ENCODE results near the gene DNMT3A. TPM values are rescaled to one million over a fixed set of nuclear protein-coding genes. Genes with fewer than 3 reads are reported as not detected.

DNMT3A gene
- total and polyA plus RNA-seq, 2 of the 8 experiments (the other 6 are each of a cell fraction or from before 2014, with no cell fraction given), result 33.6 to 178 TPM

DNA sequence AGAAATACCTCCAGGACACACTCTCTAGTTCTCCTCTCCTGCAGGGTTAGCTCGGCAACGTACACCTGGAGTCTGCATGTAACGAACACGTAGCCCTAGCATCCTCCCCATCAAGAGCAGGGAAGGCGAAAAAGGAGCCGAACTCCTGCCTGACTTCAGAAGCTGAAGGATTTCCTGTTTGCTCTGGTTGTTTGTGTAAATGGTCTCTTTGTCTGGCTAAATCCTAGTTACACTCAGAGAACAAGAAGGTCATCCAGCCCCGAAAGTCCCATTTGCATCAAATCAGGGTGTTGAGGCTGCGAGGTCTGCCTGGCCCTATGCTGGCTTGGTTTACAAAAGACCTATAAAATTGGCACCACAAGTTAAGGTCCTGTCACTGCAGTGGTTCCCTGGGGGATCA, 107.0 kb downstream of the DNMT3A start (continued):
- no peak for TF ChIP-seq KDM1A (IDR thresholded peaks at IDR 0.05; ENCODE audit: borderline replicate concordance, low read length)
